ENCODE data around the gene TRIM58.

The TRIM58 gene

DNA sequence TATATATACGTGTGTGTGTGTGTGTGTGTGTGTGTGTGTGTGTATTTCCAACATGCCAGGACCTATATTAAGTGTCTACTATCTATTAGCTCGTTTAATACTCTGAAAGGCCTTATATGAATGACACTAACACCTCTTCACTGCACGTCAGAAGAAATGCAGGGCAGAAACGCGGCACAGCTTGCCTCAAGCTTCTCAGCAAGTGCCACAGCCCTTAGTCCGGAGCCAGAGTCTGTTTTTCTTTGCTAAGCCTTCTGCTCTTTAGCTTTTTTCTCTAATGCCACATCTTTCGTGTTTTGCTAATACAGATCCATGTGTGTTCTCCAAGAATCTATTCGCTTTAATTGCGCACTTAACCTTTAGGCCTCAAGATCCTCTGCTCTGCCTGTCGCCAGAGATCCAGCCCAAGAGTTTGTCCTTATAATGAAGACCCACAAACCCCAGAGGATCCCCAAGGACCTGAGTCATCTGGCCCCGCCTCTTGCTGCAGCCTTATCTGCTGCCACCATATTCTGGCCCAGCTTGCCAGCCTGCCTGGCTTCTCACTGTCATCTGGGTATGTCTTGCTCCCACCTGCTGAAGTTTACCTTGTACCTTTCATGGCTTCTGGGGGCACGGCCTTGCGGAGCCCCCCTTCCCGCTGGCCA lies 2.0 kb upstream of the TRIM58 start:
- TF ChIP-seq GATA3 (IDR thresholded peaks at IDR 0.05; ENCODE audit: low read depth, low read length) (no peak), GATA2 (IDR thresholded peaks at IDR 0.05; ENCODE audit: low read depth, low read length) (no peak)

DNA sequence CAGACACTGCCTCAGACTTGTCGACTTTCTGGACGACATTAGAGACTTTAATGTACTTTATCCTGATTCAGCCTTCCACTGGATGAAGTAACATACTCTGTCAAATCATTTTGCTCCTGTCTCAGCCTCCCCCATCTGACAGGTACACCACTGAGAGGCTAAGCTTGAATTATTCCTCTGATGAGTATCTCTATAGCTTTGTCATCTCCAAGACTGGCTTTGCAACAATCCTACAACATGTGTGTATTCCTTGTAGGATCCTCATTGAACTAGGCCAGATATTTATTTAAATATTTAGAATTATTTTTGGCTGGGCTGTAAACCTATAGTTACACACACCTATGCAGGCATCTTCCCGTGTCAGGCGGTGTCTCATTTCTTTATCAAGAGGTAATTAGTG lies 1.1 kb upstream of the TRIM58 start:
- TF ChIP-seq GATA3 (IDR thresholded peaks at IDR 0.05; ENCODE audit: low read depth, low read length) = no peak
- TF ChIP-seq GATA2 (IDR thresholded peaks at IDR 0.05; ENCODE audit: low read depth, low read length) = no peak

DNA sequence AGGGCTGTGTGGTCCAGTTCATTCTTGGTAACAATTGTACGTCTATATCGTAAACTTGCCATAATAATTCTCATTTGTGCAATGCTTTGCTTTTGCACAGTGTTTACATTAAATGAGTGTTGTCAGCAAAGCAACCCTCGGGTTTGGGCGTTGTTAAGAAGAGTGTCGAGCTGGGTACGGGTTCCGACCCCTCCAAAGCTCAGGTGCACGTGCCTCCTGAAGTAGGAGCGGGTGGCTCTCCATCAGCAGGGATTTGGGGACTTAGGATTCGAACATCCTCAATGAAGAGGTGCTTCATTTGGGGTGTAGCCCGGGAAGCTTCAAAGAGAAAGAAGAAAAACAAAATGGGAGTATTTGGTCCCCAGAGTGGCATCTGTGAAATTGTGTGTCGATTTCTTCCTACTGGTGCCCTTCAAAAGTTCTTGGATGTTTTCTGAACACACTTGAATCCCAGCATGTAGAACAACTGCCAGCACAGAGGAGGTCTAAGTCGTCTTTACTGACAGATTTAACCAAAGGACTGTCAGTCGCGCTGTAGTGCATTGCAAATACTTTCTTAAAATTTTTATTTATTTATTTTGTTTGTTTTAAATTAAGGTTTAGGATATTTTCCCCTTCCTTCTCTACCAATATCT lies 1.1 kb downstream of the TRIM58 start:
- no peak for TF ChIP-seq GATA3 (IDR thresholded peaks at IDR 0.05; ENCODE audit: low read depth, low read length)
- no peak for TF ChIP-seq GATA2 (IDR thresholded peaks at IDR 0.05; ENCODE audit: low read depth, low read length)

DNA sequence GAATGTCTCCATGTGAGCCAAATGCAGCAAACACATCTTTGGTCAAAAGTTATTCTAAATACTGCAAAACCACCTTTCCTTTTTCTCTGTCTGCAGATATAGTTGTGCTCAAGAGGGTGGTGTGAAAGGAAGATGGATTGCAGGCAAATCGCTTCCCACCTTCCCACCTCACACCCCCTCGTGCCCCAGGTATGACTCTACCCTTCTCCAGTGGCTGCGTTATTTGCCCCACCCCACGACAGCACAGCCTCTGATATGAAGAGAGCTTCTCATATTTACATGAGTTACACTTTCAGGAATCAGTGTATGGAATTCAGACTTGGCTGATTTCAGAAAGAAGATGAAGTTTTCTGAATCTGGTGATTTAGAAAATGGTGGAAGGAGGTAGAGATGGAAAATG lies 5.8 kb downstream of the TRIM58 start:
- TF ChIP-seq GATA2 (IDR thresholded peaks at IDR 0.05; ENCODE audit: low read depth, low read length) (no peak), GATA3 (IDR thresholded peaks at IDR 0.05; ENCODE audit: low read depth, low read length) (no peak)

DNA sequence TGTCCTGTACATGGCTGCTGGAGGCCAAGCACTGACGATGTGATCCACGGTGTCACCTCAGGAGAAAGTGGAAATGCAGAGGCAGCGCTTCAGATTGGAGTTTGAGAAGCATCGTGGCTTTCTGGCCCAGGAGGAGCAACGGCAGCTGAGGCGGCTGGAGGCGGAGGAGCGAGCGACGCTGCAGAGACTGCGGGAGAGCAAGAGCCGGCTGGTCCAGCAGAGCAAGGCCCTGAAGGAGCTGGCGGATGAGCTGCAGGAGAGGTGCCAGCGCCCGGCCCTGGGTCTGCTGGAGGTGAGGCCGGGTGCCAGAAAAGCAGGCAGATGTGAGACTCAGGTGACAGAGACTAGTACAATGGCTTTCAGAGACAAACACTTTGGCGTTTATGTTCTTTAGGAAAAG lies 7.7 kb downstream of the TRIM58 start:
- no peak for TF ChIP-seq GATA2 (IDR thresholded peaks at IDR 0.05; ENCODE audit: low read depth, low read length)

DNA sequence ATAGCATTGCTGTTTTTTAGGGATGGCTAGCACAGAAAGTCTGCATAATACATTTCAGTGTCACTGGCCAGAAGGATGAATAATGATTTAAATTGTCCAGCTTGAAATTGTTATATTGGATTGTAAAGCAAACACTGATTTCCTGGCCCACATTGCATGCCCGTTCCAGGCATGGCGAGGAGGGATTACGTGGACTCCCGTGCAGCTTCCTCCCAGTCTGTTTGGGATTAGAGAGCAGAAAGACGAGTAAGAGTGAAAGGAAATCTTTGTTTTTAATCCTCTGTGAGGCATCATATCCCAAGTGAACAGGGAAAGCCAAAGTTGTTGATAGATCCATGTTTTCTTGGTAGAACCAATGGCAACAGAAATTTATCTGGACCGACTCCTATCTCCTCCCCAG lies 8.4 kb downstream of the TRIM58 start:
- TF ChIP-seq GATA3 (IDR thresholded peaks at IDR 0.05; ENCODE audit: low read depth, low read length) (no peak), GATA2 (IDR thresholded peaks at IDR 0.05; ENCODE audit: low read depth, low read length) (no peak)

DNA sequence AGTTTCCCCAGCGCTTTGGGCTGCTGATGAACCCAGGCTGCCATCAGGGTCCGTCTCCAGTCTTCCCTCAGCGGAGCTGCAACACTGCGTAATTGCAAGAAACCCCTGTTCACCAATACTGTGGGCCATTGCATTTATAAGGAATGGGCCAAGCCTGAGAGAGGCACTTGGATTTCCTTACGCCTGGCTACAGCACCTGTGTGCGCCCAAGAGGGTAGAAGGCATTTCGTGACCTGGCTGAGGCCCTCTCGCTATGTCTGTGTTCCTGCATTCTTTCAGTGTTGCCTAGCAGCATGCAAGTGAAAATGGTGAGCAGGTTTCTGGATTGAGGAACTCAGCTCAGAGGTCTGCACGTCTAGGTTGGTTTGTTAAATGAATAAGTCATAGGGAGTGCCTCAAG lies 26.4 kb downstream of the TRIM58 start:
- no peak for TF ChIP-seq GATA3 (IDR thresholded peaks at IDR 0.05; ENCODE audit: low read depth, low read length)
- no peak for TF ChIP-seq GATA2 (IDR thresholded peaks at IDR 0.05; ENCODE audit: low read depth, low read length)

DNA sequence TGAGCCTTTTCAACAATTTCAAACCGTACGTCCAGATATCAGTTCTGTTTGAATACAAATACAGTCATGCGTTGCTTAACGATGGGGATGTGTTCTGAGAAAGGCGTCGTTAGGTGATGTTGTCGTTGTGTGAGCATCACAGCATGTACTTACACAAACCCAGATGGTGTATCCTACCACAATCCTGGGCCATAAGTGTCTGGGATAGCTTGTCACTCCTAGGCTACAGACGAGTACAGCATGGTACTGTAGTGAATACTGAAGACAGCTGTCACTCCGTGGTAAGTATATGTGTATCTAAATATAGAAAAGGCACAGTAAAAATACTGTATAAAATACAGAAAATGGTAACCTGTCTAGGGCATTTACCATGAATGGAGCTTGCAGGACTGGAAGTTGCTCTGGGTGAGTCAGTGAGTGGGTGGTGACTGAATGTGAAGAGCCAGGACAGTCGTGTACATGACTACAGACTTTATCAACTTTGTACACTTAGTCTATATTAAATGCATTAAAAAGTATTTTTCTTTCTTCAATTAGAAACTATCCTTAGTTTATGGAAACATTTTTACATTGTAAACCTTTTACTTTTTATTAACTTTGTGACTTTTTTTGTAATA lies 27.9 kb downstream of the TRIM58 start:
- TF ChIP-seq GATA3 (IDR thresholded peaks at IDR 0.05; ENCODE audit: low read depth, low read length) (no peak), GATA2 (IDR thresholded peaks at IDR 0.05; ENCODE audit: low read depth, low read length) (no peak)

DNA sequence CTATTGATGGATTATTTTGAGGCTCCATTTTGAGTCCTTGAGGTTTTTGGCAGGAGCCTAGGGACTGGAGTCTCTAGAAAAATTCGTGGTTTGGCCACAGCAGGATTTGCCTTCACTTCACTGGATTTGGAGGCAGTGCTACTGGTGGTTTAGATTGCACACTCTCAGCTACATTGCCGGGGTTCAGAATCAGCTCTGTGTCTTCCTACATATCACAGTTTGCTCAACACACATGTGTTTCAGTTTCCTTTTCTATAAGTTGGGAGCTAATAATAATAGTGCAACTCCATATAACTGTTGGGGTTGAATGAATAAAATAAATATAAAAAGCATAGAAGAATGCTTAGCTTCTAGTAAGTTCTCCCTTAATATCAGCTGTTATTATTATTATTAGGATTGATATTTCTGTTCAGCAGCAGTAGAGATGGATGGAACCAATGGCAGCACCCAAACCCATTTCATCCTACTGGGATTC lies 38.2 kb downstream of the TRIM58 start, which contains the start of gene OR2W3:
Gene OR2W3 (plus strand): TSS at position 425 of the 475 bp plus-strand sequence. CDS start 0 bp downstream, at position 425.
- TF ChIP-seq GATA2 (IDR thresholded peaks at IDR 0.05; ENCODE audit: low read depth, low read length) = no peak
- no peak for TF ChIP-seq GATA3 (IDR thresholded peaks at IDR 0.05; ENCODE audit: low read depth, low read length)

DNA sequence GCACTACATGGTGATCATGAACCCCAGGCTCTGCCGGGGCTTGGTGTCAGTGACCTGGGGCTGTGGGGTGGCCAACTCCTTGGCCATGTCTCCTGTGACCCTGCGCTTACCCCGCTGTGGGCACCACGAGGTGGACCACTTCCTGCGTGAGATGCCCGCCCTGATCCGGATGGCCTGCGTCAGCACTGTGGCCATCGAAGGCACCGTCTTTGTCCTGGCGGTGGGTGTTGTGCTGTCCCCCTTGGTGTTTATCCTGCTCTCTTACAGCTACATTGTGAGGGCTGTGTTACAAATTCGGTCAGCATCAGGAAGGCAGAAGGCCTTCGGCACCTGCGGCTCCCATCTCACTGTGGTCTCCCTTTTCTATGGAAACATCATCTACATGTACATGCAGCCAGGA lies 39.0 kb downstream of the TRIM58 start:
- TF ChIP-seq GATA3 (IDR thresholded peaks at IDR 0.05; ENCODE audit: low read depth, low read length) (no peak), GATA2 (IDR thresholded peaks at IDR 0.05; ENCODE audit: low read depth, low read length) (no peak)

DNA sequence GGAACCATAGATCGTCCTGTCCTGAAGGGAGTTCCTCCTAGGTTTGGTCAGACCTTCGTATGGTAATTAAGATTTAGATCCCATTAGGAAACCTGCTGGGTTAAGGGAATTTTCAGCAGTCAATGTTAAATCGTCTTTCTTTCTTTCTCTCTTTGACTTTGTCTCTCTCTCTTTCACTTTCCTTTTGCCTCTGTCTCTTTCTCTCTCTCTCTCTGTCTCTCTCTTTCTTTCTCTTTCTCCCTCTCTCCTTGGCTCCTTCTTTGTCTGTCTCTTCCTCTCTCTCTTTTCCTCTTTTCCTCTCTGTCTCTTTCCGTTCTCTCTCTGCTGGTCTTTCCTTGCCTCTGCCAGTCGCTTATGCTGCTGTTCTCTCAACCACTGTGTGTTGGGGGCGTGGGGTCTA lies 47.1 kb downstream of the TRIM58 start:
- TF ChIP-seq GATA3 (IDR thresholded peaks at IDR 0.05; ENCODE audit: low read depth, low read length) (no peak), GATA2 (IDR thresholded peaks at IDR 0.05; ENCODE audit: low read depth, low read length) (no peak)

DNA sequence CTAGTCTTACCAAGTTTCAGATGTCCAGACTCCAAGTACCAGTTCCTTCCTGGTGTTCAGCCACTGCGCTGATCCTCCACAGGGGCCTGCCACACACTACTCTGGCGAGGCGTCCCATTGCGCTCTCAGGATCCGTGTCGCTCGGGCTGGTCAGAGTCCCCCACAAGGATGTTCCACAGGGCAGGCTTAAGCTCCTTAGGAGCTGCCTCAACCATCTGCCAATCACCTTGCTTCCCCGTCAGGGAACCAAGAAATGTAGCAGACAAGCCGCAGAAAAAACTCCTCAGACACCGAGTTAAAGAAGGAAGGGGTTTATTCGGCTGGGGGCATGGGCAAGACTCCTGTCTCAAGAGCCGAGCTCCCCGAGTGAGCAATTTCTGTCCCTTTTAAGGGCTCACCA lies 48.2 kb downstream of the TRIM58 start:
- TF ChIP-seq GATA2 (IDR thresholded peaks at IDR 0.05; ENCODE audit: low read depth, low read length) (no peak), GATA3 (IDR thresholded peaks at IDR 0.05; ENCODE audit: low read depth, low read length) (no peak)

DNA sequence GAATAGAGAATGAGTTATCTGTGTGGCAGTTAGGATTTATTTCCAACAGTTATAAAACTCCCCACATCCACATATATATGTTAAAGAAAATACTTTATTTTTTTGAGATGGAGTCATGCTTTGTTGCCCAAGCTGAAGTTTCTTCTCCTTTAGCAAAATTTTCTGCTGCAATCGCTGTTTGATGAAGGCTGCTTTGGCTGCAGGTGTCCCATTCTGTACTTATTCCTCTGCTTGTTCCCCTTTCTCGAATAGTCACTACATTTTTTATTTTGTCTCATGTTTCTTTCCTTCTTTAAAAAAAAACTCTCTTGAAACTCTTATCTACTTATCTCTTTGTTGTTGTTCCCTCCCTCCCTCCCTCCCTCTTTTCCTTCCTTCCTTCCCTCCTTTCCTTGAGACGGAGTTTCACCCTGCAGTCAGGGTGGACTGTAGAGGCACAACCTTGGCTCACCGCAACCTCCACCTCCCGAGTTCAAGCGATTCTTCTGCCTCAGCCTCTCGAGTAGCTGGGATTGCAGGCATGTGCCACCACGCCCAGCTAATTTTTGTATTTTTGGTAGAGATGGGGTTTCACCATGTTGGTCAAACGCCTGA lies 49.0 kb downstream of the TRIM58 start:
- TF ChIP-seq GATA2 (IDR thresholded peaks at IDR 0.05; ENCODE audit: low read depth, low read length) = no peak
- TF ChIP-seq GATA3 (IDR thresholded peaks at IDR 0.05; ENCODE audit: low read depth, low read length) = no peak

DNA sequence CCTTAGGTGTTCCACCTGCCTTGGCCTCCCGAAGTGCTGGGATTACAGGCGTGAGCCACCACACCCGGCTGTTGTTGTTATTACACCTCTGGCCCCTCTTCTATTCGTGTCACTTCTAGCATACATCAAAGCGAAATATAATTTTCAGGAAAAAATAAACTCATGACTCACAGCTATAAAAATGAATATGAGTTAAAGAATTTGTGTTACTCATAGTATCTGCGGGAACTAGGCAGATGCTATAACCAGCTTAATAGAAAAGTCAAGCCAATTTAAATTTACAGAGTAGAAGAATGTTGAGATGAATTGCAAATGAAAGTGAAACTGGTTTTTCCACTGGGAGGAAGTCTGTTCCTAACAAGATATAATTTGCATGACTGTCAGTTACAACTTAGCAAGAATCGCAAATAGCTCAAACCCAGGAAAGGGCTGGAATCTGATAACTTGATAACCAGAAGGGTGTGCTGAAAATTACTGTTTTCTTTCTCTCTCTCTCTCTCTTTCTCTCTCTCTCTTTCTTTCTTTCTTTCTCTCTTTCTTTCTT lies 49.6 kb downstream of the TRIM58 start:
- TF ChIP-seq GATA2 (IDR thresholded peaks at IDR 0.05; ENCODE audit: low read depth, low read length) (no peak), GATA3 (IDR thresholded peaks at IDR 0.05; ENCODE audit: low read depth, low read length) (no peak)
